ENCODE measurements around the gene SPO11.

Gene SPO11

DNA sequence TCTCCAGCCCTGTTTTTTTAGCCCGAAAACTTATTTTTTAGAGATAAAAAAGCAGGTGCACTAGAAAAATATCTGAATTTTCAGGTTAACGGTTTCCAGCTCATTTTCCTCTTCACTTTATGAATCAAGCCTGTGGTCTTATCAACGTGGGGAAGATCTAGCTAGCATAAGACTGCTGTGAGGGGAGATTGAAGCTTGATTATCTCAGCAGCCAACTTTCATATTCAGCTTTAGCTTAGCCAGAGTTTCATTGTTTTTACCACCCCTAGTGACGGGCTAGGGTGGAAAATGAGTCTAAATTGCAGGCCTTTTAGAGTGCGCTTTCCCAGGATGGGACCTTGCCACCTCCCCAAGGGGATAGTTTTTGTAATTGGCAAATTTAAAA, 49.7 kb downstream of the SPO11 start:
- Histone ChIP-seq H3K14ac (ENCODE audit: low read length in 2 of 2) (no peak overlapping the region), H3K36me3 (ENCODE audit: control insufficient read depth in 1 of 2, insufficient read depth in 2 of 2, low read depth in 1 of 2, low read length in 2 of 2) (peaks cover 46 to 65% of the 10 kb centered on the region in 2 experiments), H4K91ac (ENCODE audit: low read length) (no peak overlapping the region), H2AFZ (ENCODE audit: low read depth, low read length) (no peak overlapping the region), H3K23ac (ENCODE audit: low read length in 2 of 2) (no peak overlapping the region), H3K4me1 (ENCODE audit: control insufficient read depth, insufficient read depth, low read depth, low read length) (no peaks in the 10 kb centered on the region), H4K8ac (ENCODE audit: low read length) (no peak overlapping the region), H2BK15ac (ENCODE audit: low read depth, poor library complexity, severe bottlenecking) (no peak overlapping the region), H2BK5ac (ENCODE audit: low read depth, low read length, poor library complexity, severe bottlenecking) (no peak overlapping the region), H3K79me1 (replicated peaks; ENCODE audit: low read length, poor library complexity, severe bottlenecking) (peaks cover 31% of the 10 kb centered on the region), H3K18ac (ENCODE audit: low read depth in 1 of 2, low read length in 2 of 2) (no peak overlapping the region), H2BK120ac (ENCODE audit: low read depth, low read length) (no peak overlapping the region), H3K27ac (ENCODE audit: low read length, poor library complexity, severe bottlenecking) (no peak overlapping the region), H3K4me3 (ENCODE audit: insufficient read depth in 1 of 2, low read depth in 1 of 2, low read length in 2 of 2) (no peak overlapping the region), H3K9me3 (ENCODE audit: control insufficient read depth, low read length) (no peaks in the 10 kb centered on the region), H2AK5ac (ENCODE audit: low read length, severe bottlenecking) (no peak overlapping the region), H3K4me2 (ENCODE audit: low read length, poor library complexity, severe bottlenecking) (no peak overlapping the region), H3K9ac (ENCODE audit: low read length) (no peak overlapping the region), H2BK12ac (ENCODE audit: low read length in 2 of 2) (no peak overlapping the region), H3K4ac (ENCODE audit: low read depth in 1 of 2, low read length in 2 of 2) (no peak overlapping the region), H3K27me3 (ENCODE audit: control insufficient read depth in 1 of 2, insufficient read depth in 1 of 2, low read length in 2 of 2) (no peaks in the 10 kb centered on the region)
- 97% methylated on average over 5 of the region's 5 CpGs for WGBS
- no peak for DNase-seq

DNA sequence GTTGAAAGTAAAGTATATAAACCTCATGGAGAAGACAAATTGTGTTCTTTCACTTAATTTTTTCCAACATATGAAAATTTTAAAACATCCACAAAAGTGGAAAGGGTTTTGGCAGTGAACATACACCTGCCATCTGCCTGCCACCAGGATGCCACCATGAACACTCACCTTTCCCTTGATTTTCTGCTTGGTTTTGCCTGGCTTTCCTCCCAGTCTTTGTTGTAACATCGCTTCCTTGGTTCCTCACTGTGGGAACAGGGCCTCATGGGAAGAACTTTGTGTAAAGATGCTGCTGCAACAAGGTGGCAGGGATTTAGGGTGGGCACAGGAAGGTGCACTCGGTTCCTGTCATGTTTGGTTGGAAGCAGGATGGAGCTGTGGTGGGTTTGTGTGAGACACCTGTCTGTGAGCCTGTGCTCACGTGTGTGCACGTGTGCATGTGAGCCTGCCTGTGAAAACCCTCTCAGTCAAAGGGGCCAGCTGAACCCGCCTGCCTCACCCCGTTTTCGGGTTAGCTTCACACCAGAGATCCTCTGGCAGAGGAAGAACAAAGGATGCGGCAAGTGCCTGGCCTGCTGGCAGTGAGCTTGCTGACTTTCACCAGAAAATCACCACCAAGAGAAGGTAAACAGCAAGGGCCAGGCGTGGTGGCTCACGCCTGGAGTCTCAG, 50.6 kb downstream of the SPO11 start:
- no peak overlapping the region for H2BK5ac ChIP-seq (ENCODE audit: low read depth, low read length, poor library complexity, severe bottlenecking)
- no peak overlapping the region for H2BK120ac ChIP-seq (ENCODE audit: low read depth, low read length)
- no peak overlapping the region for H2BK15ac ChIP-seq (ENCODE audit: low read depth, poor library complexity, severe bottlenecking)
- no peak overlapping the region for H3K27ac ChIP-seq (ENCODE audit: low read length, poor library complexity, severe bottlenecking)
- no peak overlapping the region for H3K4me2 ChIP-seq (ENCODE audit: low read length, poor library complexity, severe bottlenecking)
- H2AFZ ChIP-seq (ENCODE audit: low read depth, low read length) = no peak overlapping the region
- H4K91ac ChIP-seq (ENCODE audit: low read length) = no peak overlapping the region
- H3K4ac ChIP-seq (ENCODE audit: low read depth in 1 of 2, low read length in 2 of 2) = no peak overlapping the region
- no peak overlapping the region for H3K9ac ChIP-seq (ENCODE audit: low read length)
- 98% methylated on average over 10 of the region's 10 CpGs for WGBS
- no peak overlapping the region for H3K14ac ChIP-seq (ENCODE audit: low read length in 2 of 2)
- H3K4me3 ChIP-seq (ENCODE audit: insufficient read depth in 1 of 2, low read depth in 1 of 2, low read length in 2 of 2) = no peak overlapping the region
- H4K8ac ChIP-seq (ENCODE audit: low read length) = no peak overlapping the region
- DNase-seq = no peak
- no peak overlapping the region for H2AK5ac ChIP-seq (ENCODE audit: low read length, severe bottlenecking)
- H3K18ac ChIP-seq (ENCODE audit: low read depth in 1 of 2, low read length in 2 of 2) = no peak overlapping the region
- H3K27me3 ChIP-seq (ENCODE audit: control insufficient read depth in 1 of 2, insufficient read depth in 1 of 2, low read length in 2 of 2) = no peaks in the 10 kb centered on the region
- peaks cover 43 to 58% of the 10 kb centered on the region in 2 experiments for H3K36me3 ChIP-seq (ENCODE audit: control insufficient read depth in 1 of 2, insufficient read depth in 2 of 2, low read depth in 1 of 2, low read length in 2 of 2)
- no peaks in the 10 kb centered on the region for H3K9me3 ChIP-seq (ENCODE audit: control insufficient read depth, low read length)
- peaks cover 23% of the 10 kb centered on the region for H3K79me1 ChIP-seq (replicated peaks; ENCODE audit: low read length, poor library complexity, severe bottlenecking)
- H3K4me1 ChIP-seq (ENCODE audit: control insufficient read depth, insufficient read depth, low read depth, low read length) = no peaks in the 10 kb centered on the region
- no peak overlapping the region for H2BK12ac ChIP-seq (ENCODE audit: low read length in 2 of 2)
- H3K23ac ChIP-seq (ENCODE audit: low read length in 2 of 2) = no peak overlapping the region

DNA sequence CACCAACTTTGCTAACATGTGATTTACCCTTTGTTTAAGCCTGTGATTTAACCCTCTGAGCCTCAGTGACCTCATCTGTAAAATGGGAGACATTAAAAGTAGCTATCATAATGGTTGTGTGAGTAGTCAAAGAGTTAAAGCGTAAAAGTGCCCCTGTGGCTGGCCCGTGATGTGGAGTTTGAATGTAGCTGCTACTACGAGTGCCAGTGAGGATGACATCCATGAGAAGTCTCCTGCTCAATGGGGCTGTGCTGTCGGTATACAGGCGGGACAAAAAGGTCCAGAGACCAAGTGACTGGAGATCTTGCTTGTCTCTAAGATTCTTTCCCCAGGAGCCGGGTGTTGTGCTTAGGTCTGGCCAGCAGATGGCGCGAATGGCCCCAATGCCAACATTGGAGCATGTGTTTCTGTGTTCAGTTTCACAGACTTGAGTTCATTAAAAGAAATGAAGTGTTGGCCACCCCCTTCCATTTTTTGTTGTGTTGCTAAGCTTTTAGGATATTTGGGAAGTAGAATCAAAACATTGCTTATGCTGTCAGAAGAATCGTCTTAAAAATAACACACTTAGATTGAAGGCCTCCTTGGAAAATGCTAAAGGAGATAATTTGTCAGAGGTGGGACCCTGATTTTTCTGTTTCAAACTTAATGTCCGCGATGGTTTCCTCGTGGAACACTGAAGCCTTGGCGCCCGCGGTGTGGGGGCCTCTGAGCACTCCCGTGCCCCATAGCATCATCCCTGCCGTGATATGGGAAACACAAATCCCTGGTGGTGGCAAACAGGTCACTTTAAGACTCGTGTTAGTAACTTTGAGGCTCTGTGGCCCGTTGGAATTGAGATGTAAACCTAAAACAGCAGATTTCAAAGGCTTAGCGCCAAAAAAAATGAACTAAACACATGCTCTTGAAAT, 52.2 kb downstream of the SPO11 start:
- Histone ChIP-seq H2BK5ac (ENCODE audit: low read depth, low read length, poor library complexity, severe bottlenecking) (no peak overlapping the region), H3K27me3 (ENCODE audit: control insufficient read depth in 1 of 2, insufficient read depth in 1 of 2, low read length in 2 of 2) (no peaks in the 10 kb centered on the region), H3K4ac (ENCODE audit: low read depth in 1 of 2, low read length in 2 of 2) (no peak overlapping the region), H3K23ac (ENCODE audit: low read length in 2 of 2) (no peak overlapping the region), H3K36me3 (ENCODE audit: control insufficient read depth in 1 of 2, insufficient read depth in 2 of 2, low read depth in 1 of 2, low read length in 2 of 2) (peaks cover 39 to 41% of the 10 kb centered on the region in 2 experiments), H3K79me1 (replicated peaks; ENCODE audit: low read length, poor library complexity, severe bottlenecking) (peaks cover 12% of the 10 kb centered on the region), H3K9me3 (ENCODE audit: control insufficient read depth, low read length) (no peaks in the 10 kb centered on the region), H4K8ac (ENCODE audit: low read length) (no peak overlapping the region), H3K27ac (ENCODE audit: low read length, poor library complexity, severe bottlenecking) (no peak overlapping the region), H2BK12ac (ENCODE audit: low read length in 2 of 2) (no peak overlapping the region), H2AK5ac (ENCODE audit: low read length, severe bottlenecking) (no peak overlapping the region), H2AFZ (ENCODE audit: low read depth, low read length) (no peak overlapping the region), H3K4me3 (ENCODE audit: insufficient read depth in 1 of 2, low read depth in 1 of 2, low read length in 2 of 2) (no peak overlapping the region), H4K91ac (ENCODE audit: low read length) (no peak overlapping the region), H3K14ac (ENCODE audit: low read length in 2 of 2) (no peak overlapping the region), H3K9ac (ENCODE audit: low read length) (peak overlapping the region; percentile 33), H2BK15ac (ENCODE audit: low read depth, poor library complexity, severe bottlenecking) (no peak overlapping the region), H3K4me1 (ENCODE audit: control insufficient read depth, insufficient read depth, low read depth, low read length) (no peaks in the 10 kb centered on the region), H3K18ac (ENCODE audit: low read depth in 1 of 2, low read length in 2 of 2) (no peak overlapping the region), H2BK120ac (ENCODE audit: low read depth, low read length) (no peak overlapping the region), H3K4me2 (ENCODE audit: low read length, poor library complexity, severe bottlenecking) (no peak overlapping the region)
- 61% methylated on average over 19 of the region's 20 CpGs for WGBS
- peak; percentile 68 for DNase-seq

DNA sequence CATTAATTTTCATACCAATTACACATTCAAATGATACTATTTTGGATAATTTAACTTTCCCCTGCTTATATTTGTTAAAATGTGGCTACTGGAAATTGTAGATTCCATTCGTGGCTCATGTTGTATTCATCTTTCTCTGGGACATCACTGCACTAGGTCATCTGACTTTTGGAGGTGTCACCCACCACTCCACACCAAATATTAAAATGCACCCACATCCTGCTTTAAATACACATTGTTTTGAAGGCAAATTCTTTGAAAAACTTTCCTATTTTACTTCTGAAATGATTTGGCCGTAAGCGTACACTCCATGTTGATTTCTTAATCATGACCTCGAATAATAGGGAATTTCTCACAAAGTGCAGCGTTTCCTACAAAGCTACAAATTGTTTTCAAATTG, 52.9 kb downstream of the SPO11 start:
- WGBS = 89% methylated on average over 5 of the region's 5 CpGs
- Histone ChIP-seq H3K4me1 (ENCODE audit: control insufficient read depth, insufficient read depth, low read depth, low read length) (no peaks in the 10 kb centered on the region), H2AK5ac (ENCODE audit: low read length, severe bottlenecking) (no peak overlapping the region), H3K36me3 (ENCODE audit: control insufficient read depth in 1 of 2, insufficient read depth in 2 of 2, low read depth in 1 of 2, low read length in 2 of 2) (peaks cover 33 to 35% of the 10 kb centered on the region in 2 experiments), H3K27ac (ENCODE audit: low read length, poor library complexity, severe bottlenecking) (no peak overlapping the region), H3K4ac (ENCODE audit: low read depth in 1 of 2, low read length in 2 of 2) (no peak overlapping the region), H3K14ac (ENCODE audit: low read length in 2 of 2) (no peak overlapping the region), H3K23ac (ENCODE audit: low read length in 2 of 2) (no peak overlapping the region), H3K79me1 (replicated peaks; ENCODE audit: low read length, poor library complexity, severe bottlenecking) (peaks cover 11% of the 10 kb centered on the region), H3K4me2 (ENCODE audit: low read length, poor library complexity, severe bottlenecking) (no peak overlapping the region), H2BK12ac (ENCODE audit: low read length in 2 of 2) (no peak overlapping the region), H3K27me3 (ENCODE audit: control insufficient read depth in 1 of 2, insufficient read depth in 1 of 2, low read length in 2 of 2) (no peaks in the 10 kb centered on the region), H3K18ac (ENCODE audit: low read depth in 1 of 2, low read length in 2 of 2) (no peak overlapping the region), H2AFZ (ENCODE audit: low read depth, low read length) (no peak overlapping the region), H2BK5ac (ENCODE audit: low read depth, low read length, poor library complexity, severe bottlenecking) (no peak overlapping the region), H2BK15ac (ENCODE audit: low read depth, poor library complexity, severe bottlenecking) (no peak overlapping the region), H4K91ac (ENCODE audit: low read length) (no peak overlapping the region), H4K8ac (ENCODE audit: low read length) (no peak overlapping the region), H3K9me3 (ENCODE audit: control insufficient read depth, low read length) (no peaks in the 10 kb centered on the region), H3K4me3 (ENCODE audit: insufficient read depth in 1 of 2, low read depth in 1 of 2, low read length in 2 of 2) (no peak overlapping the region), H3K9ac (ENCODE audit: low read length) (peak overlapping the region; percentile 33), H2BK120ac (ENCODE audit: low read depth, low read length) (no peak overlapping the region)
- DNase-seq = no peak
